ENCODE measurements around the gene FGD4.

FGD4 gene

DNA sequence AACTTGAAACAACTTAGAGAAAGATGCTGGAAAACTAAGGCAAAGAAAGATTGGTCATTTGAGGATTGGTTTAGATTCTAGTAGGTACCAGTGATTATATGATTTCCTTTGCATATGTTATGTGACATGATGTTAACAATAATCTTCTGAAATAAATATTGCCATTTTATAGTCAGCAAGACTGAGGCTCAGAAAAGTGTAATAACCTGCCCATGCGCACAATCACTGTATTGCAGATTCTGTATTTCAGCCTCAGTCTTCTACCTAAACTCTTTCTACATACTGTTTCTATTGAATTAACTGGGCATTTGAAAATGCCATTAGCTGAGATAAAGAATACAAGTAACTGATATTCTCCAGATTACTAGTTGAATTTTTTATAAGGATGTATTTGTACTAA lies 61.3 kb downstream of the FGD4 start:
- DNase-seq, result no peak

- no peak for DNase-seq
Measured at GRCh38 chr12:32462908-32463307, 63.5 kb downstream of the FGD4 start.

DNA sequence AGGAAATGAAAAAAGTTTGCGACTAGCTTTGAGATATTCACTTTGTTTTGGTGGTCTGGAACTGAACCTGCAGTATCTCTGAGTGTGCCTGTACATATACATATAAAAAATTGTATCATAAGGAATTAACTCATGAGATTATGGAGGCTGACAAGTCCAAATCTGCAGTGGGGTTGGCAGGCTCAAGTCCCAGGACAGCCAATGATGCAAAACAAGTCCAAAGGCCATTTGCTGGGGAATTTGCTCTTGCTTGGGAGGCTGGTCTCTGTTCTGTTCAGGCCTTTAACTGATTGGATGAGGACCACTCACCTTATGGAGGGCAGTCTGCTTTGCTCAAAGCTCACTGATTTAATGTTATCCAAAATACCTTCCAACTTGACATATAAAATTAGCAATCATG lies 66.8 kb downstream of the FGD4 start:
- no peak for DNase-seq

DNA sequence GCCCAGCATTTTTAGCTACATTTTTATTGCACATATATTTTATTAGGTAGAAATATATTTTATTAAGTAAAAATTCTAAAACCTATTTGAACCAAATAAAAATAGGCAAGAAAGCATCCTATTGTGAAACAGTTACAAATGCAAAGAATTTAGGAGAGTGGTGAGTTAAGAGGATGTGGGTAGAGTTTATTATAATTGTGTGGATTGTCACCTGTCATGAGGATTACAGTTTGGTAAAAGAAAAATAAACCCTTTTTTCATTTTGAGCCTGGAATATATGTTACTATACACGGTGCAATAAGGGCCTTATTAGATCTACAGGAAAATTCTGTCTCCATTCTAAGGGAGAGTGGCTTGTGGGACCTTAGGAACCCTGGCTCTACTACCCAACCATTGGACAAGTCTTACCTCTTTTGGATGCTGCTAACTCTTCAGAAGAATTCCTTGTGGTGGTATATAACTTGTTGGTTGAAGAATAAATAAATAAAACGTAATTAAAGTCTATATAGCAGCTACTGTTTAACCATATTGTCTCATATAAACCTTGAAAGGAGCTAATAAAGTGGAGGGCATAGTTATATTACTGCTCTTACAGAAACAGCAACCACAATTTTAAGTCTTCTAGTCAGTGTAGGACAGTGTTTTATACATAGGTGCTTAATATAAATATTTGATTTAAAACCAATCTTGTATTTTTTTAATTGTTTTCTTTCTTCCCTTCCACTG lies 67.8 kb downstream of the FGD4 start:
- no peak for DNase-seq

DNA sequence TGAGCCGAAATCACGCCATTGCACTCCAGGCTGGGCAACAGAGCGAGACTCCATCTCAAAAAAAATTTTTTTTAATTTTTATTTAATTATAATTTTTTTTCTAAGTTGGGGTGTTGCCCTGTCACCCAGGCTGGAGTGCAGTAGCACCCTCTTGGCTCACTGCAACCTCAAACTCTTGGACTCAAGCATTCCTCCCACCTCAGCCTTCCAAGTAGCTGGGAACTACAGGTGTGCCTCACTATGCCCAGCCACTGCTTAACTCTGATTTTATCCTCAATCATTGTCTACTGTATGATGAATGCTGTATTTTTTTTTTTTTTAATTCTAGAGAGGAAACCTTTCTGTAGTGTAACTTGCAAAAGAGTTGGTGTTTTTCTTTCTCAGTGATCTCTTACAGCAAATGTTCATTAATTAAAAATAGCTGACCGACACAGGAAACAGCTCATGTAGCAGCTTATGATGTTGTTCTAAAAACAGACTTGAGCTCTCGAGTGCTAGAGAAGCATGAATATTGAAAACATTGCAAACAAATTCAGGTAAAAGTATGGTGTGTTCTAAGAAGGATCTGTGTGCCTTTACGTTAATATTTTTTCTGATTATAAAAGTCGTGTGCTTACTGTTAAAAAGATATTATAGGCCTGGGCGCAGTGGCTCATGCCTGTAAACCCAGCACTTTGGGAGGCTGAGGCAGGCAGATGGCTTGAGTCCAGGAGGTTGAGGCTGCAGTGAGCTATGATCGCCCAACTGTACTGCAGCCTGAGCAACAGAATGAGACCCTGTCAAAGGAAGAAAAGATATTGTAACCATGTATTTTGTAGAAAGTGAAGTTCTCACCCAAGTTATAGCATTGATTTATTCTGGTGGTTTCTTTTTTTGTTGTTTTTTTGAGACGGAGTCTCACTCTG lies 68.9 kb downstream of the FGD4 start:
- no peak for DNase-seq

DNA sequence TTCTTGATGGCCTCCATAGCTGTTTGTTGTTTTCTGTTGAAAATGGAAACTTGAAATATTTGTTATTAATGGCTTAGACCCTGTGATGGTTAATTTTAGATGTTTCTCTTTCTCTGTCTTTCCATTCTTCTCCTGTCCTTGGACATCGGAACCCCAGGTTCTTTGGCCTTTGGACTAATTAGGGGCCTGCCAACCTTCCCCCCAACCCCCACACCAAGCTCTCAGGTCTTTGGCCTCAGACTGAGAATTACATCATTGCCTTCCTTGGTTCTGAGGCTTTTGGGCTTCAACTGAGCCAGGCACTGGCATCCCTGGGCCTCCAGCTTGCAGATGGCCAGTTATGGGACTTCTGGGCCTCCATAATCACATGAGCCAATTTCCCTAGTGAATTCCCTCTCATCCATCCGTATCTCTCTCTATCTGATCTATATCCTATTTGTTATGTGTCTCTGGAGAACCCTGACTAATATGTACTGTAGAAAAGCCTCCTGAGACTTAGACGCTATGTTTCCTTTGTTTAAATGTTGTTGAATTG lies 71.6 kb downstream of the FGD4 start:
- DNase-seq, result no peak

DNA sequence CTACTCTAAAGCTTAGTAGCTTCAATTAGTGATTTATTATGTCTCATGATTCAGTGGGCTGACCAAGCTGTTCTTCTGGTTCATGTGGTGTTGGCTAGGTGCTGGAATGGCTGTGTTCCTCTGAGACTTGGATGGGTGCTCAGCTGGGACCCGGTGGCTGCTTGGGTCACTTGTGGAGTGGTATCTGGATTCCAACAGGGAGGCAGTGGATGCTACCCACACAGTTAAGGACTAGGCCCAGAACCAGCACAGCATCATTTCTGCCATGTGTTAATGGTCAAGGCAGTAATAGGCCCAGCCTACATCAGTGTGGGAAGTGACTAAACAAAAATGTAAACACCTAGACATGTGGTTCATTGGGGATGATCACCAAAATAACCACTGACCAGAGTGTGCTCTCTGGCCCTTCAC lies 72.2 kb downstream of the FGD4 start:
- no peak for DNase-seq

DNA sequence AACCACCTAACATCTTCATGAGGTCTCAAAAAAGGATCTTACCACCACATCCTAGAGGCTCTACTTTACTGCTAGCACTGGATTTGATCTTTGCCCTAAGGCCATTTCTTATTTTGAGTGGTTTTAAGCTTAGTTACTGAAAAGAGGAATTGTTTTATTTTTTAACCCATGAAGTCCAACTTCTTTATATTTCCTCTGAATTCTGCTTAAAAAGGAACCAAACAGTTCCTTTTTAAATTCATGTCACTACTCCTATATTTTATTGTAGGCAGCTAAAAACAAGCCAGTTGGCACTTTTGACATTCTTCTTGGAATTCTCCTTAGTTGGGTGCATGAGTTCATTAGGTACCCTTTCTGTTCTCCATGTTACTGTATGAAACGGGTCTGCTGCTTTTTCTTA lies 76.4 kb downstream of the FGD4 start:
- DNase-seq, result no peak

GRCh38 chr12:32476446-32476845 lies 77.1 kb downstream of the FGD4 start:
- no peak for DNase-seq

DNA sequence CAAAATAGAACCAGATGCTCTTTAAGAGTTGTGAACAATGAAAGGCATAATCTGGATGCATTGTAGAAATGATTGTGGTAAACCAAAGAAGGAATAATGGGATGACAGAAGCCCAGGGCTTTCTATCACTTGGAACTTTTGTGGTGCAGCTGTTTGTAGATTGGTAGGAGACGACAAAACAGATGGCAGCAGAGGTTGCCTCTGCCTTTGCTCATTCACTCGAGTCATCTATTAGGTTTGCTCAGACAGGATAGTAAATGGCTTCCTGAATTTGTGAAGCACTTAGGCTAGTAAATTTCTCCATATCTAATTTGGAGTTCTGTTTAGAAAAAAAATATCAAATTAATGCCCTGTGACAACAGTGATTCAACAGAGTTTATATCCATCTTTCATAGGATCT lies 78.4 kb downstream of the FGD4 start:
- no peak for DNase-seq

GRCh38 chr12:32478166-32478565 lies 78.8 kb downstream of the FGD4 start:
- no peak for DNase-seq

DNA sequence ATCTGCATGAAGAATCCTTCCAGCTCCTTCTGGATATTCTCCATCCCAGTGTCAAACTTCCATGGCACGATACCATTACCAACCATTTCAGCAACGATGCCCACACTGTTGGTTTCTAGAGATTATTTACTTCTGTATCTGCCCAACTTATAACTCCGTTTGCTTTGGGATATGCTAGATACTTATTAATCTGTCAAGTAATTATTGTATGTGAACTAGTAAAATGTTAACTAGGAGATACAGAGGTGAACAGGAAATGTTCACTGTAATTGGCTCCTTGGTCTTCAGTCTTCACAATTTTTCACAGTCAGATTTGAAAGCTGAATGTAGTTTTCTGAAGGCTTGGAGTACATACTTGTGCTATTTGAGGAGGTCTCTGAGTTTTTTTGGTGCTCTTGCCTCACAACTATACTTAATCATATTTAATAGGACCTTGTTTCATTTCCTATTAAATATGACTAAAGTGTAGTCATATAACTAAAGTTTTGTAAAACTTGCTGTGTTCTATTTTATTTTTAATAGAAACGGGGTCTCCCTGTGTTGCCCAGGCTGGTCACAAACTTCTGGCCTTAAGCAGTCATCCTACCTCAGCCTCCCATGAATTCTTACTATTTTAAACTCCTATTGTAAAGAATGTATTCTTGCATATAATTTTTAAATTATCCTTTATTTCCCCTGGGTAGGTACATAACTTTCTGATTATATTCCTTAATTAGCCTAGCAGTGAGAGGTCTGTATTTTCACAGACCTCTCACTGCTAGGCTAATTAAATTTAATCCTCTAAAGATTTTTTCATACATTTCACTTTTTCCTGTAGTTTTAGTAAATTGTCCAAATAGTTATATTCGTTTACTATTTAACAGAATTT lies 79.7 kb downstream of the FGD4 start:
- no peak for DNase-seq

DNA sequence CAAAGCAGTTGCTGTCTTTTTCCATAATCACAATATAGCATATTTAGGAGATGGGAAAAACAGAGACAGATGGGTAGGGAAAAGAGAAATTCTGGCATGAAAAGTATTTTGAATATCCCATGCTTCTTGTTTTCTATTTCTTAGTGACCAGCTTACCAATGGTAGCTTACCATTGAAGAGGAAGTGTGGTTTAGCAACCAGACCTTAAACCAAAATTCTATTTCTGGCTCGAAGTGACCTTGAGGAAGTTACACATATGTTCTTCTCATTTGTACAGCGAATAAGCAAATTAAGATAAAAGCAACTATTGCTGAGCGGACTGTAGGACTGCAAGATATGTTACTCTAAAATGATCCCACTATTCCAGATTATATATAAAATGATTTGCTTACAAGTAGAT lies 82.9 kb downstream of the FGD4 start:
- DNase-seq, result no peak

DNA sequence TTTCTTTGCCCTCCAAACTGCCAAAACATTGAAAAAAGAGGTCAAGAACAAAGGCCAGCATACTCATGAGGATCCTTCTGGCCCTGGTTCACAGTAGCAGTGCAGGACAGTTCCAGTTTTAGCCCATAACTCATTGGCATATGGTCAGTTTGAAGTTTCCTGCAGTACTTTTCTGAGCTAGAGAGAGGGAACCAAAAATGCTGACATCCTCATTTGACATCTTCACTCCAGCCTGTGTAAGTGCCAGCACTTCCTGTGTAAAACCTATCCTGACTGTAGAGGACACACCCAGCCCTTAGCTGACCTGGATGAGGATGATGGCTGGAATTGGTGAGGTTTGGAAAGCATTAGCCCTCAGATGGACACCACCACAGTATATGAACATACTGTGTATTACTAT lies 84.1 kb downstream of the FGD4 start:
- DNase-seq, result no peak

- DNase-seq, result no peak
Measured at GRCh38 chr12:32483993-32484392, 84.6 kb downstream of the FGD4 start.

DNA sequence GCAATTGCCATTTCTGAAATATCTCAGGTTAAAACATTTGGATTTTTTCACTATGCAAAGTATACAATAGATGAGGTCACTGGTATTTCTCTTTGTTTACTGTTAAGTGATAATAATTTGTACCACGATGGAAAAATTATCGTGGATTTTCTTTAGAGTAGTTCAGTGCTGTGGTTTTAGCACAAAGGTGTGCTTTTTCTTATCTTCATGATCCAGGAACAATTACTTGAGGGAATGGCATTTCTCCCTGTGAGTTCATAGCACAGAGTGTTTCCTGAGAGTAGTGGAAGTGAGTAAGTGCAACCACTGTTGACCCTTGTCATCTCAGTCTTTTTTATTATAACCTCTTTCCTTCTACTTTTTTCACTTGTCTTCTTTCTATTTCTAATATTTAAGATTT lies 86.8 kb downstream of the FGD4 start:
- DNase-seq, result no peak

DNA sequence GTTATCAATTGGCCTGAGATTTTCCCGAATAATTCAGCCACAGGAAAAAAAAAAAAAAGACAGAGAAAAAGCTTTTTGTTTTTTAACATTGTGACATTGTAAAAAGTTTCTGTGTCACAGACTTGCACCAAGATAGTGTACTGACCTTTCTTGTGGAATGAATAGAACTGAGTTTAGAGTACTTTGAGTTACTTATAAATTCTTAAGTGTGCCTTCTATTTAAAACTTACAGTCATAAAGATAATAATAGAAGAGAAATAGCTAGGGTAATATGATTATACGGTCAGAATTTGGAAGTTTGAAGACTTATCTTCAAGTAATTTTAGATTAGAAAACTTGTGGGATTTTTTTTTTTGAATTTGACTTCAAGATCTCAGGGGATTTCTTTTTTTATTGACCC lies 88.8 kb downstream of the FGD4 start:
- DNase-seq, result no peak

DNA sequence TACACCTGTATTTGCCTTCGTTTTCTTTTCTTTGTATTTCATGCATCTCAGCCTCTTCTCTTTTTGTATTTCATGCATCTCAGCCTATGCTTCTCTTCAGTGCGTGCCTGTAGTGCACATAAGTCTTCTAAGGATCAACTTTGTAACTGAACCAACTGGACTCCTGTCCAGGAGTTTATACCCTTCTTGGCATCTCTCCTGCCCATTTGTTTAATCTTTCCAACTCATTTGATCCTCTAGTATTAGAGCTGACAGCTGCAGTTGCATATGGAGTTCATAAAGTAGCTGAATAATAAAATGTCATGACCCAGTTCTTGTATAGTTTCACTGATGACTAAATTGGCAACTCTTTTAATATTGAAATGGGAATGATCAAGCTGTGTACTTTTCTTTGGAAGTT lies 89.7 kb downstream of the FGD4 start:
- no peak for DNase-seq

- DNase-seq, result no peak
Measured at GRCh38 chr12:32490801-32491200, 91.4 kb downstream of the FGD4 start.

- DNase-seq, result no peak
Measured at GRCh38 chr12:32493282-32493681, 93.9 kb downstream of the FGD4 start.

- DNase-seq, result no peak
Measured at GRCh38 chr12:32494656-32495055, 95.3 kb downstream of the FGD4 start.

- no peak for DNase-seq
Measured at GRCh38 chr12:32496946-32497345, 97.6 kb downstream of the FGD4 start.

DNA sequence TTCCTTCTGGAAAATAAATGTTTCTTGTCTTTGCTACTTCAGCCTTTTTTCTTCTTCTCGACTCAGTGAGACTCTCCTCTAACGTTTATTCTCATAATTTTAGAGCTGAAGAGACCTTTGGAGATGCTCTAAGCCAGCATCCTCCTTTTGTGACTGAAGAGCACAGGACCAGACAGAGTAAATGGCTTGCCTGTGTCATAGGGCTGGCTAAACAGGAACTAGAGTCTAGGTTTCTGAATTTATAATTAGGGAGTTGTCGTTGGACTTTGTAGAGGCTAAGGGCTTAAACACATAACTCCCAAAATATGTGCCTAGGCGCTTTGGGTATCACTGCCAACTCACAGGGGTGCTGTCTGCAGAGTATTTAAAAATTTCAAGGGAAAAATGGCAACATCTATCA lies 98.5 kb downstream of the FGD4 start:
- no peak for DNase-seq
